ENCODE measurements around the gene GAPVD1. TPM values are rescaled to one million over a fixed set of nuclear protein-coding genes. Genes with fewer than 3 reads are reported as not detected.

Gene GAPVD1
- total and polyA plus RNA-seq, 2 of the 13 experiments (the other 11 are each of a cell fraction or from before 2014, with no cell fraction given), result 11.1 to 33.2 TPM

DNA sequence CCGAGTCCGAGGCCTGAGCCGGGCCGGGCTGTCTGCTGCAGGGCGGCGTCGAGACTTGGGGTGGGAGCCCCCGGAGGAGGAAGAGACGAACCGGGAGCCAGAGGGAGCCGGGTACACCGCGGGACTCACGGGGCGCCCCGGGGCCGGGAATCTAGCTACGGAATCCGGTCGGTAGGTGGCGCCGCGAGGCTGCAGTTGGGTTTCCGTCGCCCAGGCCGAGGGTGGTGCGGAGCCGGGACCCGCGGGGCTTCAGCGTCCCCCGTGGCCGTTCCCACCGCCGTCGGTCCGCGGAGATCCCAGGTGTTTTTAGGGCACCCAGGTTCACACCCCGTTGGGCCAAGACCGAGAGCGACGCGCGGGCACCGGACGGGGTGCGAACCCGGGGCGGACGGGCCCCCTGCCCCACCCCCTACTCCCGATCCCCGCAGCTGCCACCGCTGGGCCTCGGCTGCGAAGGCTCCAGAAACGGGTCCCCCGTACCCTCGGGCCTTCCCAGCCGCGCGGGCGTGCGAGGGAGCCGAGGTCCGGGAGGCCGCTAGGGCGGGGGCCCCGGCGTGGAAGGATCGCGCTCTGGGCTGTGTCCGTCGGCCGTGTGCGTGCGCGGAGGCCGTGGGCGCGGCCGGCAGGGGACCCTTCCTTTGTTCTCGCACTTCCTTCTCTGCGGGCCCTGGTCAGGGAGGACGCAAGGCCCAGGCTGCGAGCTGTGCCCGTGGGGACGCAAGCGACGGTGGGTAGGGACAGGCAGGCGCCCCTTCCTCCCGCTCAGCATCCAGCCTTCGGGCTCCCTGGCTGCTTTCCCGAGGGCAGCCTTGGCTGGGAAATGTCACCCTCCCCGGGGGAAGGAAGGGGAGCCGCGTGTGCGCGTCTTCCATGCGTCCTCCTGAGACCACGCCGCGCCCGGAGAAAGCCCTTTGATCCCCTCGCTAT is 146.6 kb downstream of the GAPVD1 start (continued):
- TF ChIP-seq, protein P1, sequence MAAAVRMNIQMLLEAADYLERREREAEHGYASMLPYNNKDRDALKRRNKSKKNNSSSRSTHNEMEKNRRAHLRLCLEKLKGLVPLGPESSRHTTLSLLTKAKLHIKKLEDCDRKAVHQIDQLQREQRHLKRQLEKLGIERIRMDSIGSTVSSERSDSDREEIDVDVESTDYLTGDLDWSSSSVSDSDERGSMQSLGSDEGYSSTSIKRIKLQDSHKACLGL (CRISPR knock-in tag; IDR thresholded peaks at IDR 0.05), result no peak
- TF ChIP-seq, protein P2, sequence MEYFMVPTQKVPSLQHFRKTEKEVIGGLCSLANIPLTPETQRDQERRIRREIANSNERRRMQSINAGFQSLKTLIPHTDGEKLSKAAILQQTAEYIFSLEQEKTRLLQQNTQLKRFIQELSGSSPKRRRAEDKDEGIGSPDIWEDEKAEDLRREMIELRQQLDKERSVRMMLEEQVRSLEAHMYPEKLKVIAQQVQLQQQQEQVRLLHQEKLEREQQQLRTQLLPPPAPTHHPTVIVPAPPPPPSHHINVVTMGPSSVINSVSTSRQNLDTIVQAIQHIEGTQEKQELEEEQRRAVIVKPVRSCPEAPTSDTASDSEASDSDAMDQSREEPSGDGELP (IDR thresholded peaks at IDR 0.05; ENCODE audit: borderline replicate concordance, low read depth), result no peak
- TF ChIP-seq IRF2 (CRISPR knock-in tag; IDR thresholded peaks at IDR 0.05) (0 out of 2 replicates have a peak, but pooled peaks have one; percentile 19), ZBTB8A (CRISPR knock-in tag; IDR thresholded peaks at IDR 0.05; ENCODE audit: borderline replicate concordance, low read depth) (no peak), ZNF782 (CRISPR knock-in tag; IDR thresholded peaks at IDR 0.05; ENCODE audit: borderline replicate concordance) (no peak), ZNF430 (CRISPR knock-in tag; IDR thresholded peaks at IDR 0.05) (peak; percentile 80; the same call in 1 of the 2 replicates)
- TF ChIP-seq, protein P3, sequence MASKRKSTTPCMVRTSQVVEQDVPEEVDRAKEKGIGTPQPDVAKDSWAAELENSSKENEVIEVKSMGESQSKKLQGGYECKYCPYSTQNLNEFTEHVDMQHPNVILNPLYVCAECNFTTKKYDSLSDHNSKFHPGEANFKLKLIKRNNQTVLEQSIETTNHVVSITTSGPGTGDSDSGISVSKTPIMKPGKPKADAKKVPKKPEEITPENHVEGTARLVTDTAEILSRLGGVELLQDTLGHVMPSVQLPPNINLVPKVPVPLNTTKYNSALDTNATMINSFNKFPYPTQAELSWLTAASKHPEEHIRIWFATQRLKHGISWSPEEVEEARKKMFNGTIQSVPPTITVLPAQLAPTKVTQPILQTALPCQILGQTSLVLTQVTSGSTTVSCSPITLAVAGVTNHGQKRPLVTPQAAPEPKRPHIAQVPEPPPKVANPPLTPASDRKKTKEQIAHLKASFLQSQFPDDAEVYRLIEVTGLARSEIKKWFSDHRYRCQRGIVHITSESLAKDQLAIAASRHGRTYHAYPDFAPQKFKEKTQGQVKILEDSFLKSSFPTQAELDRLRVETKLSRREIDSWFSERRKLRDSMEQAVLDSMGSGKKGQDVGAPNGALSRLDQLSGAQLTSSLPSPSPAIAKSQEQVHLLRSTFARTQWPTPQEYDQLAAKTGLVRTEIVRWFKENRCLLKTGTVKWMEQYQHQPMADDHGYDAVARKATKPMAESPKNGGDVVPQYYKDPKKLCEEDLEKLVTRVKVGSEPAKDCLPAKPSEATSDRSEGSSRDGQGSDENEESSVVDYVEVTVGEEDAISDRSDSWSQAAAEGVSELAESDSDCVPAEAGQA (IDR thresholded peaks at IDR 0.05; ENCODE audit: low read depth), result no peak
- TF ChIP-seq, protein P3 (CRISPR knock-in tag; IDR thresholded peaks at IDR 0.05; ENCODE audit: borderline replicate concordance), result no peak
- TF ChIP-seq, protein P4, sequence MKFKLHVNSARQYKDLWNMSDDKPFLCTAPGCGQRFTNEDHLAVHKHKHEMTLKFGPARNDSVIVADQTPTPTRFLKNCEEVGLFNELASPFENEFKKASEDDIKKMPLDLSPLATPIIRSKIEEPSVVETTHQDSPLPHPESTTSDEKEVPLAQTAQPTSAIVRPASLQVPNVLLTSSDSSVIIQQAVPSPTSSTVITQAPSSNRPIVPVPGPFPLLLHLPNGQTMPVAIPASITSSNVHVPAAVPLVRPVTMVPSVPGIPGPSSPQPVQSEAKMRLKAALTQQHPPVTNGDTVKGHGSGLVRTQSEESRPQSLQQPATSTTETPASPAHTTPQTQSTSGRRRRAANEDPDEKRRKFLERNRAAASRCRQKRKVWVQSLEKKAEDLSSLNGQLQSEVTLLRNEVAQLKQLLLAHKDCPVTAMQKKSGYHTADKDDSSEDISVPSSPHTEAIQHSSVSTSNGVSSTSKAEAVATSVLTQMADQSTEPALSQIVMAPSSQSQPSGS (CRISPR knock-in tag; IDR thresholded peaks at IDR 0.05), result peak; percentile 14; the same call in 1 of the 2 replicates
- TF ChIP-seq, protein P5, sequence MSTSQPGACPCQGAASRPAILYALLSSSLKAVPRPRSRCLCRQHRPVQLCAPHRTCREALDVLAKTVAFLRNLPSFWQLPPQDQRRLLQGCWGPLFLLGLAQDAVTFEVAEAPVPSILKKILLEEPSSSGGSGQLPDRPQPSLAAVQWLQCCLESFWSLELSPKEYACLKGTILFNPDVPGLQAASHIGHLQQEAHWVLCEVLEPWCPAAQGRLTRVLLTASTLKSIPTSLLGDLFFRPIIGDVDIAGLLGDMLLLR (CRISPR knock-in tag; IDR thresholded peaks at IDR 0.05), result 0 out of 2 replicates have a peak, but pooled peaks have one; percentile 12
- TF ChIP-seq, protein P6, sequence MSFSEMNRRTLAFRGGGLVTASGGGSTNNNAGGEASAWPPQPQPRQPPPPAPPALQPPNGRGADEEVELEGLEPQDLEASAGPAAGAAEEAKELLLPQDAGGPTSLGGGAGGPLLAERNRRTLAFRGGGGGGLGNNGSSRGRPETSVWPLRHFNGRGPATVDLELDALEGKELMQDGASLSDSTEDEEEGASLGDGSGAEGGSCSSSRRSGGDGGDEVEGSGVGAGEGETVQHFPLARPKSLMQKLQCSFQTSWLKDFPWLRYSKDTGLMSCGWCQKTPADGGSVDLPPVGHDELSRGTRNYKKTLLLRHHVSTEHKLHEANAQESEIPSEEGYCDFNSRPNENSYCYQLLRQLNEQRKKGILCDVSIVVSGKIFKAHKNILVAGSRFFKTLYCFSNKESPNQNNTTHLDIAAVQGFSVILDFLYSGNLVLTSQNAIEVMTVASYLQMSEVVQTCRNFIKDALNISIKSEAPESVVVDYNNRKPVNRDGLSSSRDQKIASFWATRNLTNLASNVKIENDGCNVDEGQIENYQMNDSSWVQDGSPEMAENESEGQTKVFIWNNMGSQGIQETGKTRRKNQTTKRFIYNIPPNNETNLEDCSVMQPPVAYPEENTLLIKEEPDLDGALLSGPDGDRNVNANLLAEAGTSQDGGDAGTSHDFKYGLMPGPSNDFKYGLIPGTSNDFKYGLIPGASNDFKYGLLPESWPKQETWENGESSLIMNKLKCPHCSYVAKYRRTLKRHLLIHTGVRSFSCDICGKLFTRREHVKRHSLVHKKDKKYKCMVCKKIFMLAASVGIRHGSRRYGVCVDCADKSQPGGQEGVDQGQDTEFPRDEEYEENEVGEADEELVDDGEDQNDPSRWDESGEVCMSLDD (CRISPR knock-in tag; IDR thresholded peaks at IDR 0.05; ENCODE audit: borderline replicate concordance), result peak; percentile 84; the same call in 1 of the 2 replicates
- TF ChIP-seq, protein P7, sequence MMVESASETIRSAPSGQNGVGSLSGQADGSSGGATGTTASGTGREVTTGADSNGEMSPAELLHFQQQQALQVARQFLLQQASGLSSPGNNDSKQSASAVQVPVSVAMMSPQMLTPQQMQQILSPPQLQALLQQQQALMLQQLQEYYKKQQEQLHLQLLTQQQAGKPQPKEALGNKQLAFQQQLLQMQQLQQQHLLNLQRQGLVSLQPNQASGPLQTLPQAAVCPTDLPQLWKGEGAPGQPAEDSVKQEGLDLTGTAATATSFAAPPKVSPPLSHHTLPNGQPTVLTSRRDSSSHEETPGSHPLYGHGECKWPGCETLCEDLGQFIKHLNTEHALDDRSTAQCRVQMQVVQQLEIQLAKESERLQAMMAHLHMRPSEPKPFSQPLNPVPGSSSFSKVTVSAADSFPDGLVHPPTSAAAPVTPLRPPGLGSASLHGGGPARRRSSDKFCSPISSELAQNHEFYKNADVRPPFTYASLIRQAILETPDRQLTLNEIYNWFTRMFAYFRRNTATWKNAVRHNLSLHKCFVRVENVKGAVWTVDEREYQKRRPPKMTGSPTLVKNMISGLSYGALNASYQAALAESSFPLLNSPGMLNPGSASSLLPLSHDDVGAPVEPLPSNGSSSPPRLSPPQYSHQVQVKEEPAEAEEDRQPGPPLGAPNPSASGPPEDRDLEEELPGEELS (CRISPR knock-in tag; IDR thresholded peaks at IDR 0.05), result peak; percentile 10; the same call in 1 of the 2 replicates
